Activated T-cell treated with anti-CD3 and anti-CD28 coated beads, Interleukin-2, amount 50 U/mL, for 4 hours (primary cell): ENCODE results near the gene DENND1A. TPM values are rescaled to one million over a fixed set of nuclear protein-coding genes. Genes with fewer than 3 reads are reported as not detected.
A peak's percentile ranks its signal among the peaks of the same experiment; 100 is the strongest.
"Not testable (repeated sequence)": the region's sequence is repeated elsewhere in the genome, so short reads cannot be mapped to it uniquely, and the experiment has no call there.

ENCODE experiments used
- ATAC-seq, 2 donors: fragments of 200-7000 bp; cut with Tn5 transposase; one replicate each; pipeline ENCODE4 v1.10.0; 2021
- DNase-seq: peaks from one replicate; pipeline ENCODE4 v3.0.0-alpha.2; 2020
- H3K27me3 Mint-ChIP-seq: one replicate; pipeline ENCODE4 v1.8.0; 2021; ENCODE audit warnings: low read depth, mixed read lengths
- H3K36me3 Mint-ChIP-seq: one replicate; pipeline ENCODE4 v1.8.0; 2022; ENCODE audit warnings: mixed read lengths; ENCODE audit not compliant: insufficient read depth
- H3K4me1 Mint-ChIP-seq: one replicate; pipeline ENCODE4 v1.8.0; 2021; ENCODE audit warnings: low read depth, mixed read lengths
- H3K4me3 Mint-ChIP-seq: one replicate; pipeline ENCODE4 v1.8.0; 2021; ENCODE audit warnings: mild to moderate bottlenecking, moderate library complexity, mixed read lengths
- H3K9me3 Mint-ChIP-seq: one replicate; pipeline ENCODE4 v1.8.0; 2021; ENCODE audit warnings: mixed read lengths
- total RNA-seq, 3 donors: library from RNA; stranded (reverse); gene quantifications; one replicate each; pipeline ENCODE4 v1.2.1, GENCODE V29; 2021

Gene DENND1A
- total RNA-seq, 3 donors from 2014 or later: 15.5 to 21.7 (median 16.9) TPM

- H3K9me3 Mint-ChIP-seq: no peaks in the 10 kb centered on the region
- DNase-seq: no peak
- no peaks in the 10 kb centered on the region for H3K27me3 Mint-ChIP-seq
- H3K36me3 Mint-ChIP-seq: peaks cover 25% of the 10 kb centered on the region
- no peak overlapping the region for H3K4me3 Mint-ChIP-seq
- peaks cover 17% of the 10 kb centered on the region for H3K4me1 Mint-ChIP-seq
- ATAC-seq: no peak
These were observed 176.2 kb downstream of the DENND1A start for GRCh38 chr9:123753669-123754258.

DNA sequence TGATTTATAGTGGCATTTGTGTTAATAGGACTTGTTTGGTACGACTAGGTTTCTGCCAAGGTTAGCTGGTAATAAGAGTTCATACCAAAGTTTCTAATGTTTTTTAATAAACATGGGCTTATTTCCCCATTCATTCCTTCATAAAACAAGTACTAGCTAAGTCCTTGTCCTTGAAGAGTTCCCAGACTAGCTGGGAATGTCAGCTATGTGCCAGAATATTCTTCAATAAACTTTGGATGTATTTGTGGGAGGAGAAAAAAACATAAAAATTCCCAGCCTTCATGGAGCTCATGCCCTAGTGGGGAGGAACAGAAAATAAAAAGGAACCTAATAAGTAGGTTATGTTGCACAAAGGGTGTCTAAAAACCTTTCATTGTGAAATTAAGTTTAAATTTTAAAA is 176.9 kb downstream of the DENND1A start:
- Mint-ChIP-seq H3K27me3 (no peaks in the 10 kb centered on the region), H3K36me3 (peaks cover 25% of the 10 kb centered on the region), H3K4me1 (peaks cover 19% of the 10 kb centered on the region), H3K9me3 (no peaks in the 10 kb centered on the region), H3K4me3 (no peak overlapping the region)
- DNase-seq: no peak
- ATAC-seq: no peak

DNA sequence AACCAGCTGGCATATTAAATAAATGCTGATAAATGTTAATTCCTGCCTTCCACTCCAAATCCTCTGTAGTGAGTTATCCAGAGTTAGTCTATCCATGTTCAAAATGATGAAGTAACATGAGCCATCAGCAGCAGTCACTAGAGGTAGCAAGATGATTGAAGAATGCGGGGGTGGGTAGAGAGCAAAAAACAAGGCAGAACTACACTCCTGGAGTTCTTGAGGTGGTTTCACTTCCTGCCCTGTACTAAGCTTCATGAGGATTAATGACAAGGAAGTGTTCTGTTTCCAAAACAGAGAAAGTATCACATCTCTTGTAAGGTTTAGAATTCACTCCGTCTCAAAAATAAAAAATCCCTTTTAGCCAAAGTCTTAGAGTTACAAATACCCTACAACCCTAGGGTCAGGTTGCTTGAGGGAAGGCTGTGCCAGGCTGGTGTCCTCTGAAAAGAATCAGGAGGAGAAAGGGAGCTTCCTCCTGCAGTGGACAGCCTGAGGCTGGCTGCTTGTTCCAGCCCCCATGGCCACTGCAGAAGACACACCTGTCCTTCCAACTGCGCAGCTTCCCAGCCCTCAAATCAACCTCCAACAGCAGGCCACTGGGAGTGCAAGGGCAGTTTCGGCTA is 180.2 kb downstream of the DENND1A start:
- H3K4me1 Mint-ChIP-seq: peaks cover 19% of the 10 kb centered on the region
- ATAC-seq (peak; percentile 59 to 70), DNase-seq (no peak)
- H3K27me3 Mint-ChIP-seq: no peaks in the 10 kb centered on the region
- H3K36me3 Mint-ChIP-seq: peaks cover 13% of the 10 kb centered on the region
- H3K9me3 Mint-ChIP-seq: no peaks in the 10 kb centered on the region
- H3K4me3 Mint-ChIP-seq: no peak overlapping the region

DNA sequence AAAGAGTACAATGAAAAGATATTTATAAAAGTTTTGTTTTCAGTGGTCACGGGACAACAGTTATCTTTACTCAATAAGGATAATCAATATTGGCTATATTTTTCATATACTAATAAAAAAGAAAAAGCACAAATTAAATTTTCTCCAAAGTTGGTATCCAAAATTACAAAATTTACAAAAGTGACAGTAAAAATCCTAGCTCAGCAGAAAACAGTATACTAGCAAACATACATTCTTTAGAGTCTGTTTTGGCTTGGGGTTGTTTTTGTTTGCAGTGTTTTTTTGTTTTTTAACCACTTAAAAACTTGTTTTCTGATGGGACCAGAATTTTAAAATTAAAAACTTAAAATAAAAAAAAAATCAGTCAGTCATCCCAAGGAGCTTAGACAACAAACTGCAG is 183.2 kb downstream of the DENND1A start:
- H3K4me3 Mint-ChIP-seq: no peak overlapping the region
- H3K27me3 Mint-ChIP-seq: no peaks in the 10 kb centered on the region

GRCh38 chr9:123745933-123746332 is 184.0 kb downstream of the DENND1A start:
- Mint-ChIP-seq H3K27me3 (no peaks in the 10 kb centered on the region), H3K36me3 (no peaks in the 10 kb centered on the region), H3K4me1 (peaks cover 19% of the 10 kb centered on the region), H3K4me3 (no peak overlapping the region), H3K9me3 (no peaks in the 10 kb centered on the region)
- DNase-seq: no peak
- ATAC-seq: no peak

More for the DNA sequence above, 183.2 kb downstream of the DENND1A start:
- DNase-seq (no peak), ATAC-seq (no peak)
- Mint-ChIP-seq H3K36me3 (peaks cover 2% of the 10 kb centered on the region), H3K4me1 (peaks cover 19% of the 10 kb centered on the region), H3K9me3 (no peaks in the 10 kb centered on the region)

GRCh38 chr9:123745451-123745850 is 184.5 kb downstream of the DENND1A start:
- no peaks in the 10 kb centered on the region for H3K36me3 Mint-ChIP-seq
- ATAC-seq: no peak
- no peak overlapping the region for H3K4me3 Mint-ChIP-seq
- no peaks in the 10 kb centered on the region for H3K27me3 Mint-ChIP-seq
- DNase-seq: no peak
- H3K9me3 Mint-ChIP-seq: no peaks in the 10 kb centered on the region
- peaks cover 18% of the 10 kb centered on the region for H3K4me1 Mint-ChIP-seq

DNA sequence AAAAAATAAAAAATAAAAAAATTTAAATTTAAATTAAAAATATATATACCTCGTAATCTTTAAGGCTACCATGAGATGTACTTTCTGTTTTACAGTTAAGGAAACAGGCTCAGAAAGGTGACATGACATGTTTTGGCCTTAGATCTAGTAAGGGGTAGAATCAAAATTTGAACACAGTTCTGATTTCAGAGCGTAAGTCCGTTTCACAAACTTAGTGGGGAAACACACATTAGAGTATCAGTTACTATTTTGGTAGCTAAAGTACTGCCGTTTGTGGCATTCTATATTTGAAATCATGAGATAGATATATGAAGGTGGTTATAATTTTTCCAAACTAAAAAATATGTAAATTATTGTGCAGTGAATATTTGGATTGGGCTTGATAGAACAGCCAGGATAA is 186.2 kb downstream of the DENND1A start:
- Mint-ChIP-seq H3K4me3 (no peak overlapping the region), H3K27me3 (no peaks in the 10 kb centered on the region), H3K4me1 (peaks cover 1% of the 10 kb centered on the region), H3K9me3 (no peaks in the 10 kb centered on the region), H3K36me3 (no peaks in the 10 kb centered on the region)
- no peak for DNase-seq
- no peak for ATAC-seq

DNA sequence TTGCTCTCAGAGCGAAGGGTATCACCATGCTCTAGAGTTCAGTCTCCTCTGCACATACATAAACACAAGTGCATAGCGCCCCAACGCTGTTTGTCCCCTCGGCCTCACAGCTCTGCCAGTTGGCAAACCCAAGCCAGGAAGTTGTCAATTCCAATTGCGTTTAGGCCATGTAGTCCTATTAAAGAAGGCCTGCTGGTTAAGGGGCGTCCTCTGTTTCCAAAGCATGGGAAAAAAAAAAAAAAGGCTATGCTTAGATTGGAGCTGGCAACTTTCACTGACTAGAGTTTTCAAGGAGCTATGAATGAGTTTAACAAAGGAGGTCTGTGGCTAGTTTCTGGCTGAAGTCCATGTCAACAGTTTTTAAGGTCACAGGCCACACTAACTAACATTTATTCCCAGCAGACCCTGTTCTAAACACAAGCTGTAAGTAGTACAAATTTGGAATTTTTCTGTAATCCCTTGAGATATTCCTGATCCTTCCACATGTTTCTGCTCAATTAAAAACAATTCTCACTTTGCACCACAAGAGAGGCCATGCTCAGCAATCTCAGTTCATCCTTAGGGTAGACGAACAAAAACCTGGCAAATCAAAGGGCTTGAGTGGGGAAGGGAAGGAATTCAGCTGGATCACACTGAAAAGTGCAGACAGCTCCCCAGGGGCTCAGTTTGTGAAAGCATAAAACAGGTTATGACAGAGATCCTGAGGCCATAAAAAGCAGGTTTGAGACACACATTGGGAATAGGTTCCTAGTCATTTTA is 187.7 kb downstream of the DENND1A start:
- Mint-ChIP-seq H3K27me3 (no peaks in the 10 kb centered on the region), H3K4me1 (no peaks in the 10 kb centered on the region), H3K4me3 (no peak overlapping the region), H3K36me3 (no peaks in the 10 kb centered on the region), H3K9me3 (no peaks in the 10 kb centered on the region)
- ATAC-seq: no peak
- no peak for DNase-seq

GRCh38 chr9:123741214-123741613 is 188.7 kb downstream of the DENND1A start:
- Mint-ChIP-seq H3K9me3 (no peaks in the 10 kb centered on the region), H3K36me3 (no peaks in the 10 kb centered on the region), H3K27me3 (no peaks in the 10 kb centered on the region), H3K4me1 (no peaks in the 10 kb centered on the region), H3K4me3 (no peak overlapping the region)
- no peak for DNase-seq
- no peak for ATAC-seq

GRCh38 chr9:123739902-123740301 is 190.0 kb downstream of the DENND1A start:
- DNase-seq: no peak
- Mint-ChIP-seq H3K4me1 (no peaks in the 10 kb centered on the region), H3K4me3 (no peak overlapping the region), H3K9me3 (no peaks in the 10 kb centered on the region), H3K36me3 (peaks cover 4% of the 10 kb centered on the region), H3K27me3 (no peaks in the 10 kb centered on the region)
- no peak for ATAC-seq

DNA sequence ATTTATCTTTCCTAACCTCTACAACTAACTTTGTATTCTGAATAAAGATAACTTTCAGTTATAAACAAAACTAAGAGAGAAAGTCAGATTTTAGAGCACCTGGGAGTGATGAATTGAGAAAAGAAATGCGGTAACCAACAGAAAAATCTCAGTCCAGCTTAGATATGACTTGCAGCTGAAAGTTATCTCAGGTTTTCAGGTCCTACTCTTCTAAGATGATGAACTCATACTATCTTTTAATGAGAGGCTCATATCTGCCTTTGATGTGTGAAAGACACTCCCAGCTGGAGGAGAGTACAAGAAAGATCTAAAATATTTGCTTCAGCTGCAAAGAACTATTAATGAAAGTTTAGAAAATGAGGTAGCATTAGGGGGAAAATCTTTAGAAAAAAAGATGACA is 190.5 kb downstream of the DENND1A start:
- Mint-ChIP-seq H3K27me3 (no peaks in the 10 kb centered on the region), H3K9me3 (no peaks in the 10 kb centered on the region)
- ATAC-seq: no peak

GRCh38 chr9:123738648-123739047 is 191.3 kb downstream of the DENND1A start:
- no peak for DNase-seq
- Mint-ChIP-seq H3K9me3 (no peaks in the 10 kb centered on the region), H3K4me1 (no peaks in the 10 kb centered on the region), H3K4me3 (no peak overlapping the region), H3K27me3 (no peaks in the 10 kb centered on the region), H3K36me3 (peaks cover 7% of the 10 kb centered on the region)
- no peak for ATAC-seq

More for the DNA sequence above, 190.5 kb downstream of the DENND1A start:
- Mint-ChIP-seq H3K36me3 (peaks cover 5% of the 10 kb centered on the region), H3K4me3 (no peak overlapping the region), H3K4me1 (no peaks in the 10 kb centered on the region)
- DNase-seq: no peak

DNA sequence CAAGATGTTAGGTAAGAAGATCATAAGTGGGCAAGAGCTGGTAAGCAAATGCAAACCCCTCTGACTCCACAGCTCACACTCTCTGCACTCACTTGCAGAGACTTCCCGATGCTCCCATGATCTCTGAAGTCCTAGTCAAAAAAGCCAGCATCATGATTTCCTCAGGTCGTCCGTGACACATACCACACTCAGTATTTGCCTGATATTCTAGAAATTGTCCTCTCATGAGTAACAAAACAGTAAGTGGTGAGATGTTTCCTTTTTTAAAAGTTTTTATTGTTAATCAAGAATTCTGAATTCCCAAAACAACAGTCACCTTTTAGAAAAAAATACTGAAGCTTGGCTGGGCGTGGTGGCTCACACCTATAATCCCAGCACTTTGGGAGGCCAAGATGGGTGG is 194.6 kb downstream of the DENND1A start:
- Mint-ChIP-seq H3K4me3 (no peak overlapping the region), H3K4me1 (no peaks in the 10 kb centered on the region), H3K9me3 (peaks cover 2% of the 10 kb centered on the region), H3K36me3 (peaks cover 16% of the 10 kb centered on the region), H3K27me3 (no peaks in the 10 kb centered on the region)
- ATAC-seq (no peak), DNase-seq (no peak)

DNA sequence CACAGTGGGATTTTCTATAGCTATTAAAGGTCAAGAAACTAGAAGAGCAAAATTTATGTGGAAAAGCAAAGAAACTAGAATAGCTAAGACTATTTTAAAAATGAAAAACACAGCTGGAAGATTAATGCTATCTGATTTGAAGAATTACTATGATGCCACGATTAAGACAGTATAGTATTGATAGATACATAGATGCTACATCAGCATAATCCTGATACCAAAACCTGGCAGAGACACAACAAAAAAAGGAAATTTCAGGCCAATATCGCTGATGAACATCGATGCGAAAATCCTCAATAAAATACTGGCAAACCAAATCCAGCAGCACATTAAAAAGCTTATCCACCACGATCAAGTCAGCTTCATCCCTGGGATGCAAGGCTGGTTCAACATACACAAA is 201.4 kb downstream of the DENND1A start:
- not testable (repeated sequence) for H3K9me3 Mint-ChIP-seq, H3K27me3 Mint-ChIP-seq, H3K4me3 Mint-ChIP-seq, ATAC-seq, DNase-seq, H3K4me1 Mint-ChIP-seq
- peaks cover 16% of the 10 kb centered on the region for H3K36me3 Mint-ChIP-seq

GRCh38 chr9:123727332-123727731 is 202.6 kb downstream of the DENND1A start:
- no peaks in the 10 kb centered on the region for H3K4me1 Mint-ChIP-seq
- H3K36me3 Mint-ChIP-seq: peaks cover 25% of the 10 kb centered on the region
- DNase-seq (no peak), ATAC-seq (no peak)
- H3K27me3 Mint-ChIP-seq: no peaks in the 10 kb centered on the region
- H3K9me3 Mint-ChIP-seq: peaks cover 9% of the 10 kb centered on the region
- H3K4me3 Mint-ChIP-seq: no peak overlapping the region
